CD4-positive, alpha-beta T cell treated with Interleukin-6 at 100 ng/mL for 8 hours (primary cell): ENCODE results near the gene RNF138.
"Not testable (repeated sequence)": the region's sequence is repeated elsewhere in the genome, so short reads cannot be mapped to it uniquely, and the experiment has no call there.

Experiments used
- DNase-seq: peaks from one replicate; pipeline ENCODE4 v3.0.0-alpha.2; 2020; ENCODE audit warnings: mixed read lengths, low spot score

RNF138 gene

GRCh38 chr18:32095900-32096229 is 4.2 kb downstream of the RNF138 start:
- DNase-seq, result no peak

GRCh38 chr18:32096946-32097345 is 5.3 kb downstream of the RNF138 start:
- DNase-seq, result no peak

DNA sequence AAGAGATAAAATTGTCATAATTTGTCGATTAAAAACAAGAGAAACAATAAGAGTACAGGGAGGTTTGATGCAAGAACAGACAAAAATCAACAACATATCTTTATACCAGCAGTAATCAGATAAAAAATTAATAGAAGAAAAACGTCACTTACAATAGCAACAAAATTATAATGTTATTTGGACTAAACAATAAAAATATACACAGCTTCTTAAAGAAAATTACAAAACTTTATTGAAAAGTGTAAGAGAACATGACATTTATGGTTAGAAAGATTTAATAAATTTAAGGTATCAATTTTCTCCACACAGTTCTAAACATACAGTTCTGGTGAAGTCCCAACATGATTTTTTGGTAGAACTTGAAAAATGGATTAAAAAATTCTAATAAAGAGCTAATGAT is 12.8 kb downstream of the RNF138 start:
- no peak for DNase-seq

DNA sequence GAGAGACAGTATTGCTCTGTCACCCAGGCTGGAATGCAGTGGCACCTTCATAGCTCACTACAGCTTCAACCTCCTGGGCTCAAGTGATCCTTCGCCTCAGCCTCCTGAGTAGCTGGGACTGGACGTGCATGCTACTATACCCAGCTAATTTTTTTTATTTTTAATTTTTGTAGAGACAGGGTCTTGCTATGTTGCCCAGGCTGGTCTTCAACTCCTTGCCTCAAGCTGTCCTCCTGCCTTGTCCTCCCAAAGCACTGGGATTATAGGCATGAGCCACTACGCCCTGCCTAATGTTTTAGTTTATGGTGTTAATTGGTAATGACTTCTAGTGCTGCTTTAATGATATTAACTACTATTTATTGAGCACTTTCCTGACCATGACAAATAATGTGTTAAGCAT is 18.3 kb downstream of the RNF138 start:
- DNase-seq, result no peak

- DNase-seq, result no peak
Measured at GRCh38 chr18:32111706-32112105, 20.0 kb downstream of the RNF138 start.

DNA sequence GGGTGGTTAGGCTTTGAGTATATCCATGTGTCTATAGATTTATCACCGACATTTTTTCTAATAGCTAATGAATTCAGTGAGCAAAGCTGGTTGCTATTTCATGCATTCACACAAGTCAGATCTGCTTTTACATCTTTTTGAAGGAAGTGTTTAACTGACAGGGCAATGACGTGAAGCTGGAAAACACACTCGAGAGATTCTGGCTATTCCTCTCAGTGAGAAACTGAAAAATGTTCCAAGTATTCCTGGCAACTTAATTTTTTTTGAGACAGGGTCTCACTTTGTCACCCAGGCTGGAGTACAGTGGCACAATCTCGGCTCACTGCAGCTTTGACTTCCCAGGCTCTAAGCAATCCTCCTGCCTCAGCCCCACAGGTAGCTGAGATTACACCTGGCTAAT is 21.2 kb downstream of the RNF138 start:
- DNase-seq, result no peak

DNA sequence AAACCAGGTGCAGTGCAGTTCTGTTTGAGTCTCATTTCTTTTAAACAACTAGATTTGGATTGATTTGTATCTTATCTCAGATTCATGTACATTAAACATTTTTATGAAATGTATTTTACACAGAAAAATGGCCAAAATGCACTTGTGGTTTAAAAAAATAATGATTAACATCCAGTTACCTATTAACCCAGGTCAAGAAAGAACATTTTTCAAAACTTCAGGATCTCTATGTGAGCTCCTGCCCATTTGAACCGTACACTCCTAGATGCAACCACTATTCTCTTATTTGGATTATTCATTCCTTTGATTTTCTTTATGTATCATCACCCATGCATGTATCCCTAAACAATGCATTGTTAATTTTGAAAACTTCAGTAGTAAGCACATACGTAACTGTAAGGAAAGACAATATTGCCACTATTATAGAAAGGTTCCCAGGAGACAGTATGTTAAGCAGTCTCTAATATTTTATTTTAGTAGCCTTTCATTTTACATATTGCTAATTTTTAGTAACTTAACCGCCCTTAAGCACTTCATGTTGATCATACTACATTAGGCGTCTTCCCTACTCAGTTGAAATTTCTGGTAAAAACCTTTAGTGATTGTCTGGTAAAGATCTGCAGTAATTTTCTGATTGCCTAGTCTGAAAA is 22.7 kb downstream of the RNF138 start:
- no peak for DNase-seq

DNA sequence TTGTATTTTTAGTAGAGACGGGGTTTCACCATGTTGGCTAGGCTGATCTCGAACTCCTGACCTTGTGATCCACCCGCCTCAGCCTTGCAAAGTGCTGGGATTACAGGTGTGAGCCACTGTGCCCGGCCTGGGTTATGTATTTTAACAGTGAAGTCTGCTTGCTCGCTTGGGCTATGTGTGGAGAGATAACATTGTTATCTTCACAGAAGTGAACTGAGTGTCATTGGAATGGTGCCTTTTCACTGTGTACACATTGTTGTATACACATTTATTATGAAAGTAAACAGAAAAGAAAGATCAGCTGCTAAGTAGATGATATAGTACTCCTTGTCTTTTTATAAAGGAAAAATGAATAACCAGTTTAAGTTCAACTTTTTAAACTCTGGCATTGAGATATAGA is 30.4 kb downstream of the RNF138 start:
- DNase-seq, result no peak

DNA sequence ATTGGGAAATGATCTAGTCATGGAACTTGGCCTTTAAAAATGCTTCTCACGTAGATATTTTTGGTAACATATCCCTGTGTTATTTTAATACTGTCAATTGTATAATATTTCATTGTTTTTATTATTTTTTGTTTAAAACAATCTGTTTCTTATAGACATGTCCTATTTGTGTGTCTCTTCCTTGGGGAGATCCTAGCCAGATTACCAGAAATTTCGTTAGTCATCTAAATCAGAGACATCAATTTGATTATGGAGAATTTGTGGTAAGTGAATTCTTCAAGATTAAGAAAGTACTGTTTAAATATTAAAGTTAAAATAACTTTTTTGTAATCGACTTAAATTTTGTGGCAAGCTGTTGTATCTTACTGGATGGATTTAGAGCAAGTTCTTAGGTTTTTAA is 34.9 kb downstream of the RNF138 start:
- no peak for DNase-seq

DNA sequence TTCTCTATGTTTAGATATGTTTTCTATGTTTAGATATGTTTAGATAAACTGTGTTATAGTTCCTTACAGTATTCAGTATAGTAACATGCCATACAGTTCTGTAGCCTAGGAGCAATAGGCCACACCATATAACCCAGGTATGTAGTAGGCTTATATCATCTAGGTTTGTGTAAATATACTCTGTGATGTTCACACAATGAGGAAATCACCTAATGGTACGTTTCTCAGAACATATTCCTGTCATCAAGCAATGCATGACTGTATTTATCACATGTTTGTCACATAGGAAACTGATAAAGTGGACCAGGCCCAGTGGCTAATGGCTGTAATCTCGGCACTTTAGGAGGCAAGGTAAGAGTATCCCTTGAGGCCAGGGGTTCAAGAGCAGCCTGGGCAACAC is 44.0 kb downstream of the RNF138 start:
- DNase-seq, result no peak

GRCh38 chr18:32138332-32138982 is 46.8 kb downstream of the RNF138 start:
- no peak for DNase-seq

DNA sequence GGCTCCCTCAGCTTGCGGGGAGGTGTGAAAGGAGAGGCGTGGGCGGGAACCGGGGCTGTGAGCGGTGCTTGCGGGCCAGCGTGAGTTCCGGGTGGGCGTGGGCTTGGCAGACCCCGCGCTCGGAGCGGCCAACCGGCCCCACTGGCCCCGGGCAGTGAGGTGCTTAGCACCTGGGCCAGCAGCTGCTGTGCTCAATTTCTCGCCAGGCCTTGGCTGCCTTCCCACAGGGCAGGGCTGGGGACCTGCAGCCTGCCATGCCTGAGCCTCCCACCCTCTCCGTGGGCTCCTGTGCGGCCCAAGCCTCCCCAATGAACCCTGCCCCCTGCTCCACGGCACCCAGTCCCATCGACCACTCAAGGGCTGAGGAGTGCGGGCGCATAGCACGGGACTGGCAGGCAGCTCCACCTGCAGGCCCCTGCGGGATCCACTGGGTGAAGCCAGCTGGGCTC is 48.2 kb downstream of the RNF138 start:
- no peak for DNase-seq

DNA sequence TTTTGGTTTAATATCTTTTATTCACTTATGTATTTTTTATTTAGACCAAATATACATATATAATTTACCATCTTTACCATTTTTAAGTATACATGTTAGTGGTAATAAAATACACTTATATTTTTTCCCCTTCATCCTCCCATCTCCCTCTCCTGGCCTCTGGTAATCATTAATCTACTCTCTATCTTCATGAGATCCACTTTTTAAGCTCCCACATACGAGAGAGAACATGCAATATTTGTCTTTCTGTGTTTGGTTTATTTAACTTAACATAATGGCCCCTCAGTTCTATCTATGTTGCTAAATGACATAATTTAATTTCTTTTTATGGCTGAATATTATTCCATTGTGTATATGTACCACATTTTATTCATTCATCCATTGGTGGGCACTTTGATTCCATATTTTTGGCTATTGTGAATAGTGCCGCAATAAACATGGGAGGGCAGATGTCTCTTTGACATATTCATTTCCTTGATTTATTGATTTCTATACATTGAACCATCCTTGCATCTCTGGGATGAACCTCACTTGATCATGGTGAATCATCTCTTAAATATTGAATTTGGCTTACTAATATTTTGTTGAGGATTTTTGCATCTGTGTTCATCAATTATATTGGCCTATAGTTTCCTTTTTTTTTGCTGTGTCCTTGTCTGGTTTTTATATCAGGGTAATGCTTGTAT is 56.7 kb downstream of the RNF138 start:
- DNase-seq, result no peak

GRCh38 chr18:32152705-32153448 is 61.2 kb downstream of the RNF138 start:
- no peak for DNase-seq

GRCh38 chr18:32156855-32157254 is 65.2 kb downstream of the RNF138 start:
- no peak for DNase-seq

DNA sequence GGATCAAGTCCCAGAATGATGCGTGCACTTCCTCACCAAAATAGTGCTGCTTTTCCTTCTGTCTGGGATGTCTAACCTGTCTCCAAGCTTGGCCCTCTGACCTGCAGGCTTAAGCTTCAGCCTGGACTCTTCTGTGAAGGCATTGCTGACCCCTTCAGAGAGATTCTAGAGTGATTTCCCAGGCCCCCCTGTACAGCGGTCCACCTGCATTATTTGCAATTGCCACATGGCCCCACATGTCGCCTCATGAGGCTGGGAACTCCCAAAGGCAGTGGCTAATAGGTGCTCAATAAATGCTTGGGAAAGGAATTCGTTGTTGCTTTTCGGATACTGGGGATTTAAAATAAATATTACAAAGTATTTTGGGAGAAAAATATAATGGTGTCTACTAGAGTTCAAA is 65.9 kb downstream of the RNF138 start:
- DNase-seq, result no peak

DNA sequence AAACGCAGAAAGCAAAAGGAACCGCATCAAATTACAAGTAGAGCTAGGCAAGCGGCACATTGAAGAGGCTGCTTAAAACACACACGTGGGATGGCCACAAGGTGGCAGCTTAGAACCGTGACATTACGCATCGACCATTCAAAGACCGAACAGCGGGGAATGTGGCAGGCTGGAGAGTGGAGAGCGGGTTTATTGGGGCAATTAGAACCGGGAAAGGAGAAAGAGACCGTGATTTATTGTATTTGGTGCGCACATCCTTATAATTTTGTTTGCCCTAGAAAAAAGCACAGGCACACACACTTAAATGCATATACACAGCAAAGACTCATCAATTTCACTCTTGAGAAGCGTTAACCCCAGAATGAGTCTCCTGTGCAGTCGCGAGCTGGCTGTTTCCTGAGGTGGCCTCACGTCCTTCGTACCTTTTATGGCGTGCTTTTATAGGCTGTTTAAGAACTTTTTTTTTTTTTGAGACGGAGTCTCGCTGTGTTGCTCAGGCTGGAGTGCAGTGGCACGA is 66.5 kb downstream of the RNF138 start:
- DNase-seq, result peak; percentile 72

DNA sequence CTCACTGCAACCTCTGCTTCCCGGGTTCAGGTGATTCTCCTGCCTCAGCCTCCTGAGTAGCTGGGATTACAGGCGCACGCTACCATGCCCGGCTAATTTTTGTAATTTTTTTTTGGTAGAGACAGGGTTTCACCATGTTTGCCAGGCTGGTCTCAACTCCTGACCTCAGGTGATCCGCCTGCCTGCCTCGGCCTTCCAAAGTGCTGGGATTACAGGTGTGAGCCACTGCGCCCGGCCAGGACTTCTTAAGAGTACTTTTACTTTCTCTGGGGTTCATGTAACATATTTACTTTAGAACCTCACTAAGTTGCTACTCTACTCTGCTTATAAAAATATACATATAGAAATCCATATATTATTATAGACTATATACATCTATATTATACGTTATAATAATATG is 67.0 kb downstream of the RNF138 start:
- not testable (repeated sequence) for DNase-seq

- DNase-seq, result no peak
Measured at GRCh38 chr18:32160547-32160946, 68.9 kb downstream of the RNF138 start.

- DNase-seq, result no peak
Measured at GRCh38 chr18:32167980-32168730, 76.5 kb downstream of the RNF138 start.

GRCh38 chr18:32173654-32174053 is 82.0 kb downstream of the RNF138 start:
- DNase-seq, result no peak

- DNase-seq, result no peak
Measured at GRCh38 chr18:32174719-32175118, 83.0 kb downstream of the RNF138 start.
